GM12878 (cell line): ENCODE results near the gene NUMB. TPM values are rescaled to one million over a fixed set of nuclear protein-coding genes. Genes with fewer than 3 reads are reported as not detected.

Source experiments
- BACH1 ChIP-seq: fragments of 450-650 bp; IDR thresholded peaks from 2 replicates; pipeline ENCODE4 v1.6.1; 2017; ENCODE audit warnings: mild to moderate bottlenecking, borderline replicate concordance
- BCL11A ChIP-seq: IDR thresholded peaks from 2 replicates; pipeline ENCODE4 v1.6.1; 2011; ENCODE audit warnings: low read depth, low read length
- CBX5 ChIP-seq: sonication (generic); IDR thresholded peaks from 2 replicates; pipeline ENCODE4 v1.6.1; 2016; ENCODE audit warnings: low read depth, moderate library complexity, mild to moderate bottlenecking, inconsistent platforms
- DPF2 ChIP-seq: fragments of 450-650 bp; IDR thresholded peaks from 2 replicates; pipeline ENCODE4 v1.6.1; 2017; ENCODE audit warnings: mild to moderate bottlenecking
- EED ChIP-seq: sonication (generic); IDR thresholded peaks from 2 replicates; pipeline ENCODE4 v1.6.1; 2016; ENCODE audit warnings: antibody characterized with exemption, low read depth
- GATAD2B ChIP-seq: fragments of 450-650 bp; conservative IDR thresholded peaks from 2 replicates; pipeline ENCODE4 v1.6.1; 2017; ENCODE audit warnings: low read depth, mild to moderate bottlenecking, moderate library complexity
- IRF4 ChIP-seq: IDR thresholded peaks from 2 replicates; pipeline ENCODE4 v1.6.1; 2011; ENCODE audit warnings: low read depth, low read length
- LARP7 ChIP-seq: fragments of 450-650 bp; IDR thresholded peaks from 2 replicates; pipeline ENCODE4 v1.6.1; 2017; ENCODE audit warnings: mild to moderate bottlenecking
- MEF2A ChIP-seq: IDR thresholded peaks from 2 replicates; pipeline ENCODE4 v1.6.1; 2011; ENCODE audit warnings: low read depth, mild to moderate bottlenecking, low read length, moderate library complexity; ENCODE audit not compliant: insufficient read depth
- POLR2AphosphoS2 ChIP-seq: IDR thresholded peaks from 2 replicates; pipeline ENCODE4 v1.6.1; 2011; ENCODE audit warnings: low read depth, mild to moderate bottlenecking, low read length, improper control_type of control experiment, moderate library complexity
- POLR2AphosphoS5 ChIP-seq: IDR thresholded peaks from 2 replicates; pipeline ENCODE4 v1.6.1; 2011; ENCODE audit warnings: mild to moderate bottlenecking, low read length, inconsistent platforms
- RFX5 ChIP-seq: IDR thresholded peaks from 2 replicates; pipeline ENCODE4 v1.6.1; 2011; ENCODE audit warnings: low read depth, low read length, improper control_type of control experiment
- SMARCA5 ChIP-seq: fragments of 450-650 bp; IDR thresholded peaks from 2 replicates; pipeline ENCODE4 v1.6.1; 2017; ENCODE audit warnings: mild to moderate bottlenecking
- STAT1 ChIP-seq: fragments of 450-650 bp; conservative IDR thresholded peaks from 2 replicates; pipeline ENCODE4 v1.6.1; 2014; ENCODE audit warnings: antibody characterized with exemption, mild to moderate bottlenecking
- STAT3 ChIP-seq: IDR thresholded peaks from 2 replicates; pipeline ENCODE4 v1.6.1; 2011; ENCODE audit warnings: low read depth, low read length, improper control_type of control experiment
- TBL1XR1 ChIP-seq: IDR thresholded peaks from 2 replicates; pipeline ENCODE4 v1.6.1; 2012; ENCODE audit warnings: low read depth, low read length, improper control_type of control experiment
- TCF12 ChIP-seq: IDR thresholded peaks from 2 replicates; pipeline ENCODE4 v1.6.1; 2011; ENCODE audit warnings: low read depth, mild to moderate bottlenecking, low read length
- ZBTB40 ChIP-seq: fragments of 450-650 bp; IDR thresholded peaks from 2 replicates; pipeline ENCODE4 v1.6.1; 2016; ENCODE audit warnings: mild to moderate bottlenecking, moderate library complexity, borderline replicate concordance
- ZNF274 ChIP-seq: IDR thresholded peaks from one replicate; pipeline ENCODE4 v1.8.0; 2011; ENCODE audit not compliant: insufficient read length, insufficient read depth
- ZNF384 ChIP-seq: IDR thresholded peaks from 2 replicates; pipeline ENCODE4 v1.6.1; 2012; ENCODE audit warnings: low read depth, mild to moderate bottlenecking, low read length, improper control_type of control experiment, borderline replicate concordance
- polyA plus RNA-seq, 11 experiments: library from polyadenylated mRNA; depleted of rRNA in 4 of 11; unstranded in 6 of 11; stranded (reverse) in 5 of 11; fragments of >200 nt; fragmentation: Nextera tagmentation in 4 of 11; fragmentation: Illumina TruSeq in 1 of 11; extraction: Ambion mirVana in 4 of 11; extraction: Trizol in 1 of 11; gene quantifications; 1 replicate in 1 of 11; 2 replicates in 10 of 11; pipeline versions ENCODE4 v1.2.1 to v1.2.3, GENCODE V29; 2011 to 2016; ENCODE audit warnings: inconsistent platforms in 2 of 11, missing spikeins in 2 of 11, low read depth in 1 of 11
- total RNA-seq, 4 experiments: library from RNA; depleted of rRNA in 3 of 4; stranded (reverse); fragments of >200 nt in 3 of 4; fragmentation: Illumina TruSeq in 1 of 4; extraction: Trizol in 1 of 4; gene quantifications; 2 replicates each; pipeline versions ENCODE4 v1.2.1 to v1.2.3, GENCODE V29; 2013 to 2021
- TF ChIP-seq, protein P1 (sequence below): fragments of 450-650 bp; conservative IDR thresholded peaks from 2 replicates; pipeline ENCODE4 v1.6.1; 2017; ENCODE audit warnings: mild to moderate bottlenecking, moderate library complexity
- TF ChIP-seq, protein P2 (sequence below): IDR thresholded peaks from 2 replicates; pipeline ENCODE4 v1.6.1; 2012; ENCODE audit warnings: mild to moderate bottlenecking, low read depth, low read length

NUMB gene
- total and polyA plus RNA-seq, 10 of the 15 experiments (the other 5 are each of a cell fraction or from before 2014, with no cell fraction given): 22.0 to 147 (median 48.9) TPM

DNA sequence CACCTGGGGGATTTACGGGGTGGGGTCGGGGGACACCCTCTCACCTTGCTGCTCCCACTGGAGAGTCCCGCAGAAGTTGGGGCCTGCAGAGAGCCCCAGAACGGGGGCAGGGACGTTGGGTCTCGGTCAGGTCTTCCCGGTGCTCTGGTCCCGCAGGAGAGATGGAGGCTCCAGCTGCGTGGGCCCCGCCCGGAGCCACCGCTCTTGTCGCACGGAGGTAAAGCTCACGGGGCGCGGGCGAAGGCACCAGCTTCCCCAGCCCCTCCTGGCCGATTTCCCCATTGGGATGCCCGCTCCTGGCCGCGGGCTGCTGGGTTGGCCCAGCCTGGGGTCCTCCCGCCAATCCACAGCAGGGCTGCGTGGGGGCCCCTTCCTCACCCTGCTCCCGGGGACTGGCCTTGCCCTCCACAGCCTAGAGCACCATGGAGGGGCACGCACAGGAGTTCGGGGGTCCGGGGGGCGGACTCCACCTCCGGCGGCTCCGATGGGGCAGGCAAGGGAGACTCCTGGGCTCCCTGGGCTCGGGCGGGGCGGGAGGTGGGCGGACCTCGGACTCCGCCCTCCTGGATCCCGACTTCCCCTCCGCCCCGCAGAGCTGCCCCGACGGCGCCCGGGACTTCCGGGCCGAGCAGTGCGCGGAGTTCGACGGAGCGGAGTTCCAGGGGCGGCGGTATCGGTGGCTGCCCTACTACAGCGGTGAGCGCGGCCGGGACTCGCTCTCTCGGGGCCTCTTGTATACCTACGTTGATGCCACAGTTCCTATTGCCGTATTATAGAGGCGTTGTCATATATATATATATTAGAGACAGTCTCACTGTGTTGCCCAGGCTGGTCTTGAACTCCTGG is 212.6 kb downstream of the NUMB start (continued):
- TF ChIP-seq BACH1 (peak; percentile 19; the same call in 1 of the 2 replicates), IRF4 (no peak), MEF2A (no peak), POLR2AphosphoS5 (peak; percentile 24; the same call in 1 of the 2 replicates), EED (peak; percentile 72), GATAD2B (no peak), POLR2AphosphoS2 (no peak), TCF12 (no peak), ZNF274 (no peak), TBL1XR1 (no peak), CBX5 (no peak), DPF2 (peak; percentile 52), SMARCA5 (no peak; the same call in 1 of the 2 replicates), STAT3 (no peak), ZBTB40 (peak; percentile 53; the same call in 1 of the 2 replicates), ZNF384 (no peak), BCL11A (no peak), STAT1 (no peak), RFX5 (no peak), LARP7 (no peak)
- TF ChIP-seq, protein P1, sequence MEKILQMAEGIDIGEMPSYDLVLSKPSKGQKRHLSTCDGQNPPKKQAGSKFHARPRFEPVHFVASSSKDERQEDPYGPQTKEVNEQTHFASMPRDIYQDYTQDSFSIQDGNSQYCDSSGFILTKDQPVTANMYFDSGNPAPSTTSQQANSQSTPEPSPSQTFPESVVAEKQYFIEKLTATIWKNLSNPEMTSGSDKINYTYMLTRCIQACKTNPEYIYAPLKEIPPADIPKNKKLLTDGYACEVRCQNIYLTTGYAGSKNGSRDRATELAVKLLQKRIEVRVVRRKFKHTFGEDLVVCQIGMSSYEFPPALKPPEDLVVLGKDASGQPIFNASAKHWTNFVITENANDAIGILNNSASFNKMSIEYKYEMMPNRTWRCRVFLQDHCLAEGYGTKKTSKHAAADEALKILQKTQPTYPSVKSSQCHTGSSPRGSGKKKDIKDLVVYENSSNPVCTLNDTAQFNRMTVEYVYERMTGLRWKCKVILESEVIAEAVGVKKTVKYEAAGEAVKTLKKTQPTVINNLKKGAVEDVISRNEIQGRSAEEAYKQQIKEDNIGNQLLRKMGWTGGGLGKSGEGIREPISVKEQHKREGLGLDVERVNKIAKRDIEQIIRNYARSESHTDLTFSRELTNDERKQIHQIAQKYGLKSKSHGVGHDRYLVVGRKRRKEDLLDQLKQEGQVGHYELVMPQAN: 0 out of 2 replicates have a peak, but pooled peaks have one; percentile 18
- TF ChIP-seq, protein P2, sequence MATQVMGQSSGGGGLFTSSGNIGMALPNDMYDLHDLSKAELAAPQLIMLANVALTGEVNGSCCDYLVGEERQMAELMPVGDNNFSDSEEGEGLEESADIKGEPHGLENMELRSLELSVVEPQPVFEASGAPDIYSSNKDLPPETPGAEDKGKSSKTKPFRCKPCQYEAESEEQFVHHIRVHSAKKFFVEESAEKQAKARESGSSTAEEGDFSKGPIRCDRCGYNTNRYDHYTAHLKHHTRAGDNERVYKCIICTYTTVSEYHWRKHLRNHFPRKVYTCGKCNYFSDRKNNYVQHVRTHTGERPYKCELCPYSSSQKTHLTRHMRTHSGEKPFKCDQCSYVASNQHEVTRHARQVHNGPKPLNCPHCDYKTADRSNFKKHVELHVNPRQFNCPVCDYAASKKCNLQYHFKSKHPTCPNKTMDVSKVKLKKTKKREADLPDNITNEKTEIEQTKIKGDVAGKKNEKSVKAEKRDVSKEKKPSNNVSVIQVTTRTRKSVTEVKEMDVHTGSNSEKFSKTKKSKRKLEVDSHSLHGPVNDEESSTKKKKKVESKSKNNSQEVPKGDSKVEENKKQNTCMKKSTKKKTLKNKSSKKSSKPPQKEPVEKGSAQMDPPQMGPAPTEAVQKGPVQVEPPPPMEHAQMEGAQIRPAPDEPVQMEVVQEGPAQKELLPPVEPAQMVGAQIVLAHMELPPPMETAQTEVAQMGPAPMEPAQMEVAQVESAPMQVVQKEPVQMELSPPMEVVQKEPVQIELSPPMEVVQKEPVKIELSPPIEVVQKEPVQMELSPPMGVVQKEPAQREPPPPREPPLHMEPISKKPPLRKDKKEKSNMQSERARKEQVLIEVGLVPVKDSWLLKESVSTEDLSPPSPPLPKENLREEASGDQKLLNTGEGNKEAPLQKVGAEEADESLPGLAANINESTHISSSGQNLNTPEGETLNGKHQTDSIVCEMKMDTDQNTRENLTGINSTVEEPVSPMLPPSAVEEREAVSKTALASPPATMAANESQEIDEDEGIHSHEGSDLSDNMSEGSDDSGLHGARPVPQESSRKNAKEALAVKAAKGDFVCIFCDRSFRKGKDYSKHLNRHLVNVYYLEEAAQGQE: no peak
